Measurements from ENCODE around the gene NUDT9.
"Not testable (repeated sequence)": the region's sequence is repeated elsewhere in the genome, so short reads cannot be mapped to it uniquely, and the experiment has no call there.

NUDT9 gene

GRCh38 chr4:87445964-87446363 is 23.6 kb downstream of the NUDT9 start:
- no peak for TF ChIP-seq CTCF (IDR thresholded peaks at IDR 0.05; ENCODE audit: extremely low read depth, missing control alignments)

GRCh38 chr4:87446375-87446774 is 24.0 kb downstream of the NUDT9 start:
- not testable (repeated sequence) for DNase-seq (ENCODE audit: low spot score)

More at GRCh38 chr4:87445964-87446363, 23.6 kb downstream of the NUDT9 start:
- no peak for DNase-seq (ENCODE audit: low spot score)

GRCh38 chr4:87451537-87451936 is 29.2 kb downstream of the NUDT9 start:
- TF ChIP-seq CTCF (IDR thresholded peaks at IDR 0.05; ENCODE audit: extremely low read depth, missing control alignments) = no peak
- DNase-seq (ENCODE audit: low spot score) = no peak

GRCh38 chr4:87458913-87459312 is 36.5 kb downstream of the NUDT9 start:
- TF ChIP-seq CTCF (IDR thresholded peaks at IDR 0.05; ENCODE audit: extremely low read depth, missing control alignments) = no peak
- no peak for DNase-seq (ENCODE audit: low spot score)

- DNase-seq (ENCODE audit: low spot score) = no peak
- TF ChIP-seq CTCF (IDR thresholded peaks at IDR 0.05; ENCODE audit: extremely low read depth, missing control alignments) = no peak
Measured at GRCh38 chr4:87461281-87461700, 38.9 kb downstream of the NUDT9 start.

GRCh38 chr4:87462102-87462501 is 39.7 kb downstream of the NUDT9 start:
- no peak for TF ChIP-seq CTCF (IDR thresholded peaks at IDR 0.05; ENCODE audit: extremely low read depth, missing control alignments)

GRCh38 chr4:87465739-87466366 is 43.5 kb downstream of the NUDT9 start:
- TF ChIP-seq CTCF (IDR thresholded peaks at IDR 0.05; ENCODE audit: extremely low read depth, missing control alignments) = peak; percentile 26
- peak; percentile 51 for DNase-seq (ENCODE audit: low spot score)

More at GRCh38 chr4:87462102-87462501, 39.7 kb downstream of the NUDT9 start:
- DNase-seq (ENCODE audit: low spot score) = no peak

- no peak for DNase-seq (ENCODE audit: low spot score)
Measured at GRCh38 chr4:87469390-87469789, 47.0 kb downstream of the NUDT9 start.

More at GRCh38 chr4:87469390-87469789, 47.0 kb downstream of the NUDT9 start:
- TF ChIP-seq CTCF (IDR thresholded peaks at IDR 0.05; ENCODE audit: extremely low read depth, missing control alignments) = no peak

Measured in GM20000 (cell line).